Measurements from ENCODE around the gene SH3BP1.
A peak's percentile ranks its signal among the peaks of the same experiment; 100 is the strongest.
"Not testable (repeated sequence)": the region's sequence is repeated elsewhere in the genome, so short reads cannot be mapped to it uniquely, and the experiment has no call there.

SH3BP1 gene, protein sequence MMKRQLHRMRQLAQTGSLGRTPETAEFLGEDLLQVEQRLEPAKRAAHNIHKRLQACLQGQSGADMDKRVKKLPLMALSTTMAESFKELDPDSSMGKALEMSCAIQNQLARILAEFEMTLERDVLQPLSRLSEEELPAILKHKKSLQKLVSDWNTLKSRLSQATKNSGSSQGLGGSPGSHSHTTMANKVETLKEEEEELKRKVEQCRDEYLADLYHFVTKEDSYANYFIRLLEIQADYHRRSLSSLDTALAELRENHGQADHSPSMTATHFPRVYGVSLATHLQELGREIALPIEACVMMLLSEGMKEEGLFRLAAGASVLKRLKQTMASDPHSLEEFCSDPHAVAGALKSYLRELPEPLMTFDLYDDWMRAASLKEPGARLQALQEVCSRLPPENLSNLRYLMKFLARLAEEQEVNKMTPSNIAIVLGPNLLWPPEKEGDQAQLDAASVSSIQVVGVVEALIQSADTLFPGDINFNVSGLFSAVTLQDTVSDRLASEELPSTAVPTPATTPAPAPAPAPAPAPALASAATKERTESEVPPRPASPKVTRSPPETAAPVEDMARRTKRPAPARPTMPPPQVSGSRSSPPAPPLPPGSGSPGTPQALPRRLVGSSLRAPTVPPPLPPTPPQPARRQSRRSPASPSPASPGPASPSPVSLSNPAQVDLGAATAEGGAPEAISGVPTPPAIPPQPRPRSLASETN

DNA sequence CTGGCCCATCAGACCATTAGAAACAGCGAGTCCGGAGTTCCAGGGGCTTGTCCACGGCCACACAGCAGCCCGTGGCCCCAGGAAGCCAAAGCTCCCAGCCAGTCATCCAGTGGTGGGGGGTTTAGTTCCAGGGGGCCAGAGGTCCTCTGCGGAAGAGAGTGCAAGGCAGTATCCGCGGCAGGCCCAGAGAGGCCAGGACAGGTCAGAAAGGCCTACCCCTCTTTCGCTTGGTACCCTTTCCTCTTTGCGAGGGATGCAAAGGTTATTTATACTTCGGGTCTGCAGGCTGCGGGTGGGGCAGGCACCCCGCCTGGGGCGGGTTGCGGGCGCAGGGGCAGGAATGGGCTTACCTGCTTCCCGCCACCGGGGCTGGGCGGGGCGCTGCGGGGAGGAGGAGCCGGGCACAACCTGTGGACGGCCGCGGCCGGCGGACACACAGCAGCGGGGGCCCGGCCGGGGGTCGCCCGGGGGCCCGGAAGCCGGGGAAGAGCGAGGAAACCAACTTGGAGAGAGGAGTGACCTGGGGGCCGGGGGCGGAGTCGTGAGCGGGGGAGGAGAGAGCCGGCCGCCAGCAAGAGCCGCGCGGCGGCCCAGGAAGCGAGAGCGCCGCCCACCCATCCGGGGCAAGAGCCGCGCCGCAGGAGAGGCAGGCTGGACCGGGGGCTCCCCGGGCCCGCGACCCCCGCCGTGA, at the start of gene SH3BP1:
TSS of gene SH3BP1 (plus strand) at position 600 of the 691 bp plus-strand sequence. CDS start 119 bp downstream, outside the sequence.
- no peak for DNase-seq

DNA sequence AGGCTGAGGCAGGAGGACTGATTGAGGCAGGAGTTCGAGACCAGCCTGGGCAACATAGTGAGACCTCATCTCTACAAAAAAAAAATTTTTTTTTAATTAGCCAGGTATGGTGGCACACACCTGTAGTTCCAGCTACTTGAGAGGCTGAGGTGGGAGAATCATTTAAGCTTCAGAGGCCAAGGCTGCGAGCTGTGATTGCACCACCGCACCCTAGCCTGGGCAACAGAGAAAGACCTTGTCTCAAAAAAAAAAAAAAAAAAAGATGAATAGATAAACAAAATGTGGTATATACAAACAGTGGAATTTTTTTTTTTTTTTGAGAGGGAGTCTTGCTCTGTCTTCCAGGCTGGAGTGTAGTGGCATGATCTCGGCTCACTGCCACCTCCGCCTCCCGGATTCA, 48.4 kb upstream of the SH3BP1 start:
- DNase-seq: not testable (repeated sequence)

DNA sequence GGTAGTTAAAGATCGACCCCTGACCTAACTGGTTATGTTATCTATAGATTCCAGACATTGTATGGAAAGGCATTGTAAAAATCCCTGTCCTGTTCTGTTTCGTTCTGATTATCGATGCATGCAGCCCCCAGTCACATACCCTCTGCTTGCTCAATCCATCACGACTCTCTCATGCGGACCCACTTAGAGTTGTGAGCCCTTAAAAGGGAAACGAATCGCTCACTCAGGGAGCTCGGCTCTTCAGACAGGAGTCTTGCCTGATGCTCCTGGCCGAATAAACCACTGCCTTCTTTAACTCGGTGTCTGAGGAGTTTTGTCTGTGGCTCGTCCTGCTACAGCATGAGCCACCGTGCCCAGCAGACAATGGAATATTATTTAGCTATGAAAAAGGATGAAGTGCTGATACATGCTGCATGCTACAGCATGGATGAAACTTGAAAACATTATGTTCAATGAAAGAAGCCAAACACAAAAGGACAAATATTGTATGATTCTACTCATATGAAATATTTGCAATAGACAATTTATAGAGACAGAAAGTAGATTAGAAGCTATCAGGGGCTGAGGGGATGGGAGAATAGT, 47.6 kb upstream of the SH3BP1 start:
- no peak for DNase-seq

DNA sequence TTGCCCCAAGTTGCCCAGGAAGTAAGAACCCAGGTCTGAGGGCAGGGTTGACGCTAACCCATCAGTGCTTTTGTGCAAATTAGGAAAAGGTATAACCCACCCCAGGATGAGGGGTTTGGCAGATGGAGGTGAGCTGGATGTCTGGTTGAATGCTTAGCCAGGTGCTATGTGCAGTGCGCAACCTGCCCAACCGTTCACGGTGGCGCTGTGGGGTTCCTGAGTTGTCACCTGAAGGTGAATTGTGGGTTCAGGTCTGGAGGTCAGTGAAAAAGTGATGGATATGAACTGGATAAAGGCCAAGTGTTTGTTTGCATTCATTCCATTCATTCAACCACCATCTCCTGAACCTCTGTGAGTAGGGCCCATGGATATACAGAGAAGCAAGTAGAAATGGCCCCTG, 45.2 kb upstream of the SH3BP1 start:
- no peak for DNase-seq

DNA sequence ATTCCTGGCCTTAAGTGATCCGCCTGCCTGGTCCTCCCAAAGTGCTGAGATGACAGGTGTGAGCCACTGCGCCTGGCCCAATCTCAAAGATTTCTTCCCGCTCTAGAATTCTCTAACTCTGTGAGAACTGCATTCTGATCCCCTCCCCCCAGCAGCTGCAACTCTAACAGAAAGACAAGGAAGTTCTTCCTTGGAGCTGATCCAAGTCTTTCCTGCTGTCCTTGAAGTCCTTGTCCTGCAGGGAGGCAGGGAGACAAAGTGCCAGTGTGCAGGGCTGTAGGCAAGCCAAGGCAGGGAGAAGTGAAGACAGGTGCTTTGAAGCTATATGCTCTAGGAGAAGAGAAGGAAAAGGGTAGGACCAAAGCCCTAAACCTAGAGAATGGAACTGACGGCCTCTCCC, 40.3 kb upstream of the SH3BP1 start:
- no peak for DNase-seq

GRCh38 chr22:37601203-37601539, 38.3 kb upstream of the SH3BP1 start:
- DNase-seq: no peak

- DNase-seq: peak; percentile 84
Measured at GRCh38 chr22:37601540-37602442, 37.7 kb upstream of the SH3BP1 start.

- not testable (repeated sequence) for DNase-seq
Measured at GRCh38 chr22:37602546-37603277, 36.8 kb upstream of the SH3BP1 start.

DNA sequence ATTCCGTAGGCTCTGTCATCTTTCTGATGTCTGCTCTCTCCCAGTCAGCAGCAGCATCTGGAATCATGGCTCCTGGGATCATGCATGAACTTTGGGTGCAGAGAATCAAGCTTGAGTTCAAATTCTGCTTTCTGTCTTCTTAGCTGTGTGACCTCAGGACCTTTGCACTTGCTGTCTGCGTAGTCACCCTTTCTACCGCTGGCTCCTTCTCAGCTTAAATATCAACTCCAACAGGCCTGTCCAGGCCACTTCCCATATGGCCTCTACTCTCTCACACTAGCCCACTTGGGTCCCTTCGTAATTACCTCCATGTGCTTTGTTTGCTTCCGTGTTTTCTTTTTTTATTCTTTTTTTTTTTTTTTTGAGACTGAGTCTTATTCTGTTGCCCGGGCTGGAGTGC, 35.4 kb upstream of the SH3BP1 start:
- DNase-seq: no peak

DNA sequence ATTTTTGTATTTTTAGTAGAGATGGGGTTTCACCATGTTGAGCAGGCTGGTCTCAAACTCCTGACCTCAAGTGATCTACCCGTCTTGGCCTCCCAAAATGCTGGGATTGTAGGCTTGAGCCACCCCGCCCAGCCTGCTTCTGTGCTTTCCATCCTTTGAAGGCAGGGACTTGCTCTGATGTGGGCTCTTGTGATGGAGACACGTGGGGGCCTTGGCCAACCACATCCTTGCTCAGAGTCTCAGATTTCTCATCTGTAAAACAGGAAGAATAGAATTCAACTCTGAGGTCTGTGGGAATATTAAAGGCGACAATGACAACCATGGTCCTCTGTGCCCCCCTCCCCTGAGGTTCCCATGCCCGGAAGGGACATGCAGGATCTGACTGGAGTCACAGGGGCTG, 34.6 kb upstream of the SH3BP1 start:
- peak; percentile 63 for DNase-seq

GRCh38 chr22:37607010-37607934, 32.2 kb upstream of the SH3BP1 start:
- peak; percentile 56 for DNase-seq

DNA sequence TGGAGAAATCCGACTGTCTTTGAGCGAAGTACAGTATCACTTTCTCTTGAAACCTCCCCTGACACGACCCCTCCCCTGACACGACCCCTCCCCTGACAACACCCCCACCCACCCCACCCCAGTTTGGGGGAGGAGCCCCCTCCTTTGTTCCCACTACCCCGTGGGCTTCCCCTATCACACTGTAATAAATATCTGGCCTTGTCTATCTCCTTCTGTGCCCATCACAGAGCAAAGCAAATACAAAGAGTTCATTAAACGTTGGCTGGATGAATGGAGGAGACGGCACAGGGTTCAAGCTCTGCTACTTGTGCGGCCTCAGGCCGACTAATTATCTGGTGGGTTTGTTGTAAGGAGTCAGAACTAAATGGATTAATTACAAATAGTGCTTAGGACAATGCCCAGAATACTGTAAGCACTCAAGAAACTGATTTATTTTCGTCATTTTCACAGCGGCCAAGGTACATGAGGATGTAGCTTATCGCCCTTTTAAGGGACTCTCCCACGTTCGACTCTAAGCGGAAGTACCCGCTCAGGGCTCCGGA, 31.5 kb upstream of the SH3BP1 start:
- DNase-seq: no peak

- peak; percentile 100 for DNase-seq
Measured at GRCh38 chr22:37608477-37609239, 30.8 kb upstream of the SH3BP1 start, which contains the start of gene GGA1. GGA1 (plus strand) TSS chr22:37608834; CDS start chr22:37608861, 27 bp downstream.

- DNase-seq: peak; percentile 20
Measured at GRCh38 chr22:37609240-37610152, 30.0 kb upstream of the SH3BP1 start.

DNA sequence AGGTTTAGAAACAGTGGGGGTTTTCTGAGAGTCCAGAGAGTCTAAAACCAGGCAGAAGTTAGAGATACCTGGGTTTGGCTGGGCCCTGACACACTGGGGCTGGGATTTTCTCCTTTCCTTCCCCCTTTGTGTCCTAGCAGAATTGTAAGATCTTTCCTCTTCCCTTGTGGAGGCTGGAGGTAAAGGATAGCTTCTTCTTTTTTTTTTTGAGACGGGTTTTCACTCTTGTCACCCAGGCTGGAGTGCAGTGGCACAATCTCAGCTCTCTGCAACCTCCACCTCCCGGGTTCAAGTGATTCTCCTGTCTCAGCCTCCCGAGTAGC, 29.4 kb upstream of the SH3BP1 start:
- peak; percentile 36 for DNase-seq

DNA sequence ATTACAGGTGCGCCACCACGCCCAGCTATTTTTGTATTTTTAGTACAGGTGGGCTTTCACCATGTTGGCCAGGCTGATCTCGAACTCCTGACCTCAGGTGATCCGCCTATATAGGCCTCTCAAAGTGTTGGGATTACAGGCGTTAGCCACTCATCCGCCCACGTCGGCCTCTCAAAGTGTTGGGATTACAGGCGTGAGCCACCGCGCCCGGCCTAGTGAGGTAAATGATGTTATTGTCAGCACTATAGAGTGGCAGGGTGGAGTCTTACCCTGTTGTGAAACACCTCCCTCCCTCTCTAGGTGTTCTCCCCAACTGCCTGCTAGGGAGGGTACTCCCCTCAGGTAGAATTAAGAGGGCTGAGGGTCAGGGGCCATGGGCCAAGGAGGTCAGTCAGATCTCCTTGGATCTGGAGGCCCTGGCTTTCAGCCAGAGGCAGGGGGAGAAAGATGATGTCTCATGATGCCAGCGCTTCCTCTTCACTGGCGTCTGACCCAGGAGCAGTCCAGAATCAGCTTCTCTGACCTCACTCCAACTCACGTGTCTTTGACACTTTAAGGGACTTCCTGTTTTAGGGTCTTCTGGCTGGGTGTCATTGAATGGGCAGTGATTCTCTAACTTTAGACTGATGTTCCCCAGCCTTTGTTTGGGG, 28.9 kb upstream of the SH3BP1 start:
- peak; percentile 96 for DNase-seq

- peak; percentile 57 for DNase-seq
Measured at GRCh38 chr22:37611207-37611606, 28.3 kb upstream of the SH3BP1 start.
